GM19193 (cell line): ENCODE measurements around the gene ZNF346.

Source experiments
- POLR2A ChIP-seq: IDR thresholded peaks from 4 replicates; pipeline ENCODE4 v1.6.1; 2011; ENCODE audit not compliant: insufficient read depth, insufficient read length; ENCODE audit errors: extremely low read depth

ZNF346 gene

GRCh38 chr5:177022386-177023302 lies at the start of gene ZNF346:
TSS of gene ZNF346 (plus strand) at chr5:177022696. CDS start at chr5:177022739, 43 bp downstream.
- peak; percentile 90 for TF ChIP-seq POLR2A

GRCh38 chr5:176979669-176980068 lies 42.8 kb upstream of the ZNF346 start:
- no peak for TF ChIP-seq POLR2A

- TF ChIP-seq POLR2A = no peak
Measured at GRCh38 chr5:176980818-176981217, 41.7 kb upstream of the ZNF346 start.

DNA sequence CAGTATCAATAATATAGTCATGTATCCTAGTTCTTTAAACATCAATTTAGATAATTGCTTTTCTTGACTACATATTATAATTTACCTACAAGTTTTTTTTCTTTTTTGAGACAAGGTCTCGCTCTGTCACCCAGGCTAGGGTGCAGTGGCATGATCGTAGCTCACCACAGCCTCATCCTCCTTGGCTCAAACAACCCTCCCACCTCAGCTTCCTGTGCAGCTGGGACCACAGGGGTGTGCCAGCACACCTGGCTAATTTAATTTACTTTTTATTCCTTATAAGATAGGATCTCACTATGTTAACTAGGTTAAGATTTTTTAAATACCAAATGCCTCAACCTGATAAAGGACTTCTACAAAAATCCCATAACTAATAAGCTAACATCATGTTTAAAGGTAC lies 37.0 kb upstream of the ZNF346 start:
- no peak for TF ChIP-seq POLR2A

- TF ChIP-seq POLR2A = no peak
Measured at GRCh38 chr5:176986280-176986679, 36.2 kb upstream of the ZNF346 start.

DNA sequence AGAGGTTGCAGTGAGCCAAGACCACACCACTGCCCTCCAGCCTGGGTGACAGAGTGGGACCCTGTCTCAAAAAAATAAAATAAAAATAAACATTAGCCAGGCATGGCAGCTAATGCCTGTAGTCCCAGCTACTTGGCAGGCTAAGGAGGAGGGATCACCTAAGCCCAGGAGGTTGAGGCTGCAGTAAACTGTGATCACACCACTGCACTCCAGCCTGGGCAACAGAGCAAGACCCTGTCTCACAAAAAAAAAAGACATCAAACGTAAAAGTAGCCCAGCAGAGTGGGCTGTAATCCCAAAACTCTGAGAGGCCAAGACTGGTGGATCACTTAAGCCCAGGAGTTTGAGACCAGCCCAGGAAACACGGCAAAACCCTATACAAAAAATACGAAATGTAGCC lies 34.9 kb upstream of the ZNF346 start:
- TF ChIP-seq POLR2A = no peak

- TF ChIP-seq POLR2A = no peak
Measured at GRCh38 chr5:176994460-176995121, 27.9 kb upstream of the ZNF346 start.

DNA sequence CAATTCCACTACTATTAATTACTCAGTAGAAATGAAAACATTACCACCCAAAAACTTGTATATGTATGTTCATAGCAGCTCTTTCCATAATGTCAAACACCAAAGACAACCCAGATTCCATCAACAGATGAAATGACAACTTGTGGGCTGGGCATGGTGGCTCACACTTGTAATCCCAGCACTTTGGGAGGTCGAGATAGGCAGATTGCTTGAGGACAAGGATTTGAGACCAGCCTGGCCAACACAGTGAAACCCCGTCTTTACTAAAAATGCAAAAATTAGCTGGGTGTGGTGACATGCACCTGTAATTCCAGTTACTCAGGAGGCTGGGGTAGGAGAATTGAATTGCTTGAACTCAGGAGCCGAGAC lies 27.4 kb upstream of the ZNF346 start:
- no peak for TF ChIP-seq POLR2A

GRCh38 chr5:176995896-176996767 lies 26.4 kb upstream of the ZNF346 start:
- TF ChIP-seq POLR2A = no peak

- TF ChIP-seq POLR2A = no peak
Measured at GRCh38 chr5:176996780-176997179, 25.7 kb upstream of the ZNF346 start.

DNA sequence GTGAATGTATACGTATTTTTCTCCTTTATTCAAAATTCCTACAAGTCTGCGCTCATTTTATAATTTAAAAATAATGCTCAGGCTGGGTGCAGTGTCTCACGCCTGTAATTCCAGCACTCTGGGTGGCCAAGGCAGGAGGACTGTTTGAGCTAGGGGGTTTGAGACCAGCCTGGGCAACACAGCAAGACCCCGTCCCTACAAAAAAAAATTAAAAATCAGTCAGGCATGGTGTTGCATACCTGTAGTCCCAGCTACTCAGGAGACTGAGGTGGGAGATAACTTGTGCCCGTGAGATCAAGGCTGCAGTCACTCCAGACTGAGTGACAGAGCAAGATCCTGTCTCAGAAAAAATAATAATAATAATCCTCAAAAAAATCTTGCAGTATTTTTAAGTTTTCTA lies 23.7 kb upstream of the ZNF346 start:
- TF ChIP-seq POLR2A = no peak

- TF ChIP-seq POLR2A = no peak
Measured at GRCh38 chr5:177003649-177004048, 18.8 kb upstream of the ZNF346 start.

DNA sequence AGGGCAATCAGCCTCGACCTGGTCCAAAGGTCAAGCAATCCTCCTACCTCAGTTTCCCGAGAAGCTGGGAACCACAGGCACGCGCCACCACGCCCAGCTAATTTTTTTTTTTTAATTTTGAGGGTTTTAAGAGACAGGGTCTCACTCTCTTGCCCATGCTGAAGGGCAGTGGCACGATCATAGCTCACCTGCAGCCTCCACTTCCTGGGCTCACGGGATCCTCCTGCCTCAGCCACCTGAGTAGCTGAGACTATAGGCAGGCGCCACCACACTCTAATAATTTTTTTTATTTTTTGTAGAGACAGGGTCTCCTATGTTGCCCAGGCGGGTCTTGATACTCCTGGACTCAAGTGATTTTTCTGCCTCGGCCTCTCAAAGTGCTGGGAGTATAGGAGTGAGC lies 17.5 kb upstream of the ZNF346 start:
- no peak for TF ChIP-seq POLR2A

DNA sequence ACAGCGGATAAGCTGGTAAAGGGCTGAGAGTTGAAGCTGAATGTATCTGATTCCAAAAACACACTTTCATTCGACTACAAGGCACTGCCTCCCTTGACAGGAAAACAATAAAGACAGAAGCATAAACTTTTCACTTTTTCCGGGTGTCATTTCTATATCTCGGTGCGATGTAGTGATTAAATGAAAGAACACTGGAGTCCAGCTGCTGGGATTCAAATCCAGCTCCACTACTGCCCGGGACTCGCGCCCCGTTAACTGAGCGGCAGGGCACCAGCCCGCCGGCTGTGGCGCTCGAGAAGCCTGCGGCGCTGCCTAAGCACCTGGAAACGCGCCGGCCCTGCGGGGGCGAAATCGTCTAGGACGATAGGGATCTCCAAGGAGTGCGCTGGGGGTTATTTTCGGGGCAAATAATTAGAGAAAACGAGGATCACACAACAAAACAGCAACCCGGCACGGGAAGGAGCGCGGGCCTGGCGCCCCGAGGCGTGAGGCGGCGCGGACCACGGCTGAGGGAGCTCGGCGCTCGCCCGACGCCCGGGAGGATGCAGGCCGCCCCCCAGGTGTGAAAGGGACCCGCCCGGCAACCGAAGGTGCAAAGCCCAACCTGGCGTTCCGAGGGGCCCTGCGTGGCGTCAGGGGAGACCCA lies 16.8 kb upstream of the ZNF346 start:
- no peak for TF ChIP-seq POLR2A
